ENCODE results near the gene CIBAR2.

Gene CIBAR2

DNA sequence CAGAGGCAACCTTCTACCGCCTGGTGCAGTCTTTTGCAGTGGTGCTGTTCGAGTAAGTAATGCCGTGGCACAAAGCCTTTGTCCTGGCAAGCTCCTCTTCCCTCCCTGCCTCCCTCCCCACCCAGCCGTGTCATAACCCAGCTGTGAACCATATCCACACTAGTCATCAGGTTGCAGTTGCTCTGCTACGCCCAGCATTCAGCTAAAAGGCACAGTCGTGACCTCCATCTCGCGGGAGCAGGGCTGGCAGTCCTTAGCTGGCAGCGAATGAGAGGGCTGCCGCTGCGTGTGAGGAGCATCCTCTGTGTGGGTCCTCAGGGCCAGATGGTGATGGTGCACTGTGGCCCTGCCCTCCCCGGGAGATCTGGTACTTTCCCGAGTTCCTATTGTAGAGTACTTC is 39.3 kb downstream of the CIBAR2 start:
- no peaks in the 10 kb centered on the region for H3K27me3 ChIP-seq (ENCODE audit: insufficient read depth, poor library complexity, severe bottlenecking)
- TF ChIP-seq, protein P1, sequence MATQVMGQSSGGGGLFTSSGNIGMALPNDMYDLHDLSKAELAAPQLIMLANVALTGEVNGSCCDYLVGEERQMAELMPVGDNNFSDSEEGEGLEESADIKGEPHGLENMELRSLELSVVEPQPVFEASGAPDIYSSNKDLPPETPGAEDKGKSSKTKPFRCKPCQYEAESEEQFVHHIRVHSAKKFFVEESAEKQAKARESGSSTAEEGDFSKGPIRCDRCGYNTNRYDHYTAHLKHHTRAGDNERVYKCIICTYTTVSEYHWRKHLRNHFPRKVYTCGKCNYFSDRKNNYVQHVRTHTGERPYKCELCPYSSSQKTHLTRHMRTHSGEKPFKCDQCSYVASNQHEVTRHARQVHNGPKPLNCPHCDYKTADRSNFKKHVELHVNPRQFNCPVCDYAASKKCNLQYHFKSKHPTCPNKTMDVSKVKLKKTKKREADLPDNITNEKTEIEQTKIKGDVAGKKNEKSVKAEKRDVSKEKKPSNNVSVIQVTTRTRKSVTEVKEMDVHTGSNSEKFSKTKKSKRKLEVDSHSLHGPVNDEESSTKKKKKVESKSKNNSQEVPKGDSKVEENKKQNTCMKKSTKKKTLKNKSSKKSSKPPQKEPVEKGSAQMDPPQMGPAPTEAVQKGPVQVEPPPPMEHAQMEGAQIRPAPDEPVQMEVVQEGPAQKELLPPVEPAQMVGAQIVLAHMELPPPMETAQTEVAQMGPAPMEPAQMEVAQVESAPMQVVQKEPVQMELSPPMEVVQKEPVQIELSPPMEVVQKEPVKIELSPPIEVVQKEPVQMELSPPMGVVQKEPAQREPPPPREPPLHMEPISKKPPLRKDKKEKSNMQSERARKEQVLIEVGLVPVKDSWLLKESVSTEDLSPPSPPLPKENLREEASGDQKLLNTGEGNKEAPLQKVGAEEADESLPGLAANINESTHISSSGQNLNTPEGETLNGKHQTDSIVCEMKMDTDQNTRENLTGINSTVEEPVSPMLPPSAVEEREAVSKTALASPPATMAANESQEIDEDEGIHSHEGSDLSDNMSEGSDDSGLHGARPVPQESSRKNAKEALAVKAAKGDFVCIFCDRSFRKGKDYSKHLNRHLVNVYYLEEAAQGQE (IDR thresholded peaks at IDR 0.05; ENCODE audit: insufficient replicate concordance, low read depth): no peak
- TF ChIP-seq SPI1 (IDR thresholded peaks at IDR 0.05; ENCODE audit: borderline replicate concordance, low read depth) (no peak), CTCF (IDR thresholded peaks at IDR 0.05; ENCODE audit: insufficient read depth, low read length) (no peak), POLR2AphosphoS5 (IDR thresholded peaks at IDR 0.05; ENCODE audit: low read depth) (no peak), GABPA (IDR thresholded peaks at IDR 0.05; ENCODE audit: low read depth) (no peak)
- no peak for DNase-seq (ENCODE audit: low read depth in 1 of 2, low spot score in 1 of 2)
- no peak overlapping the region for H3K4me3 ChIP-seq (replicated peaks; ENCODE audit: insufficient read depth, low read length)
- H3K27ac ChIP-seq (replicated peaks): no peak overlapping the region

DNA sequence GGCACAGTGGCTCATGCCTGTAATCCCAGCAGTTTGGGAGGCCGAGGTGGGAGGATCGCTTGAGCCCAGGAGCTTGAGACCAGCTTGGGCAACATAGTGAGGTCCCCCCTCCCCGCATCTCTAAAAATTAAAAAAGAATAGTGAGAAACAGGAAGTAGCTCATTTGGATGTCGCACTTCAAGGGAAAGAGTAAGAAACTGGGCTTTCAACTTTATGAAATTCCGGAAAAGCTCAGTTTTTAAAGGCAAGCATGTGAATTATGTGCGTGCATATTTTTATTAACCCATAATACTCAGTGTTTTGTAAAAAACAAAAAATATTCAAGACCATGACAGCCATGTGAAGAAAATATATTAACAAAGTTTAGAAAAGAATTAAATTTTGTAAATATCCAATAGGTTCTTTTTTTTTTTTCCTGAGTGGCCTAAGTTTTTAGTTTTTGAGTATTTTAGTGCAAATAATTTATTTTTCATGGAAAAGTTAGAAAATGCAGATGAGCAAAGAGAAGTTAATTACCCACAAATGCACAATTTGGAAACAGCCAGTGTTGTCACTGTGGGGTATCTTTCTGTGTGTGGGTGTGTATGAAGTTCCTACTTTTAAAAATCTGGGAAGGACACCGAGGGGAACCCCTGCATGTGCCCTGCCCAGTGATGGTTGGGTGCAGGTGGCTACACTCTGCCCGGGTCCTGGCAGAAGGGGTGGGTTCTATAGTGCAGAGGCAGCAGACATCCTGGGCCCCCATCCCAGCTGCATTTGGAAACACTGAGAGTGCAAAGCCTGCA is 40.0 kb downstream of the CIBAR2 start:
- no peak for TF ChIP-seq POLR2AphosphoS5 (IDR thresholded peaks at IDR 0.05; ENCODE audit: low read depth)
- TF ChIP-seq, protein P1 (IDR thresholded peaks at IDR 0.05; ENCODE audit: insufficient replicate concordance, low read depth): no peak
- TF ChIP-seq CTCF (IDR thresholded peaks at IDR 0.05; ENCODE audit: insufficient read depth, low read length): no peak
- no peak for TF ChIP-seq GABPA (IDR thresholded peaks at IDR 0.05; ENCODE audit: low read depth)
- no peak for TF ChIP-seq SPI1 (IDR thresholded peaks at IDR 0.05; ENCODE audit: borderline replicate concordance, low read depth)
- H3K27ac ChIP-seq (replicated peaks): no peak overlapping the region

DNA sequence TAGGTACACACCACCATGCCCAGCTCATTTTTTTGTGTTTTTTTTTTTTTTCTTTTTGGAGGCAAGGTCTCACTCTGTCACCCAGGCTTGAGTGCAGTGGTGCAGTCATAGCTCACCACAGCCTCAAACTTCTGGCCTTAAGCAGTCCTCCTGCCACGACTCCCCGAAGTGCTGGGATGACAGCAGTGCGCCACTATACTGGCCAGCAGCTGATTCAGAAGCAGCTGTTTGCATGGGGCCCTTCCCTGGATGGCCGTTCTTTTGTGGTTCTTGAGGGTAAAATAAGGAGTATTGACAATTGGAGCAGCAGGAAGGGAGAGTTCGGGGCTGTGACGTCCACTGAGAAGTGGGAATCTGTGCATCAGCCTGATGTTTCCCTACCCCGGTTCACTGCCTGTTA is 43.1 kb downstream of the CIBAR2 start:
- TF ChIP-seq POLR2AphosphoS5 (IDR thresholded peaks at IDR 0.05; ENCODE audit: low read depth) (no peak), GABPA (IDR thresholded peaks at IDR 0.05; ENCODE audit: low read depth) (no peak), CTCF (IDR thresholded peaks at IDR 0.05; ENCODE audit: insufficient read depth, low read length) (no peak), SPI1 (IDR thresholded peaks at IDR 0.05; ENCODE audit: borderline replicate concordance, low read depth) (no peak)
- TF ChIP-seq, protein P1 (IDR thresholded peaks at IDR 0.05; ENCODE audit: insufficient replicate concordance, low read depth): no peak
- H3K27me3 ChIP-seq (ENCODE audit: insufficient read depth, poor library complexity, severe bottlenecking): no peaks in the 10 kb centered on the region
- H3K27ac ChIP-seq (replicated peaks): no peak overlapping the region
- no peak overlapping the region for H3K4me3 ChIP-seq (replicated peaks; ENCODE audit: insufficient read depth, low read length)
- no peak for DNase-seq (ENCODE audit: low read depth in 1 of 2, low spot score in 1 of 2)

More for the DNA sequence above, 40.0 kb downstream of the CIBAR2 start:
- Histone ChIP-seq H3K4me3 (replicated peaks; ENCODE audit: insufficient read depth, low read length) (no peak overlapping the region), H3K27me3 (ENCODE audit: insufficient read depth, poor library complexity, severe bottlenecking) (no peaks in the 10 kb centered on the region)
- no peak for DNase-seq (ENCODE audit: low read depth in 1 of 2, low spot score in 1 of 2)

Measured in HL-60 (cell line).